ENCODE data around the gene MSI2.

Gene MSI2

GRCh38 chr17:57515662-57516211 lies 259.4 kb downstream of the MSI2 start:
- no peak for DNase-seq

GRCh38 chr17:57516290-57517230 lies 260.2 kb downstream of the MSI2 start:
- DNase-seq = no peak

DNA sequence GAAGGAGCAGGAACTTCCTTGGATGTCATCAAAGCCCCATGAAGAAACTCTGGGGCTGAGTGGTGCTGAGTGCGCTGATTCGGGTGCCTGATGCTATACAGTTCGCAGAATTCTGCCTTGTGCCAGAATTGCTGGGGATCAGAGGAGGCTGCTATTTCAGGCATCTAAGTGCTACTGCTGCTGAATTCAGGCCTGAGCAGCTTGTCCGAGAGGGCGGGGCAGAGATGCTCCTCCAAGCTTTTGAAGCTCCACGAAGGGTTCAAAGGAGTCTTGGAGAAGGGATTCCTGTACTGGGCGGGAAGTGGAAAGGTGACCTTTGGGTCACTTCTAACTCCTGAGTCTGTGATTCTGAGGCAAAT lies 260.9 kb downstream of the MSI2 start:
- no peak for DNase-seq

GRCh38 chr17:57517632-57518456 lies 261.5 kb downstream of the MSI2 start:
- DNase-seq = peak; percentile 85

GRCh38 chr17:57518587-57519581 lies 262.6 kb downstream of the MSI2 start:
- DNase-seq = peak; percentile 99

DNA sequence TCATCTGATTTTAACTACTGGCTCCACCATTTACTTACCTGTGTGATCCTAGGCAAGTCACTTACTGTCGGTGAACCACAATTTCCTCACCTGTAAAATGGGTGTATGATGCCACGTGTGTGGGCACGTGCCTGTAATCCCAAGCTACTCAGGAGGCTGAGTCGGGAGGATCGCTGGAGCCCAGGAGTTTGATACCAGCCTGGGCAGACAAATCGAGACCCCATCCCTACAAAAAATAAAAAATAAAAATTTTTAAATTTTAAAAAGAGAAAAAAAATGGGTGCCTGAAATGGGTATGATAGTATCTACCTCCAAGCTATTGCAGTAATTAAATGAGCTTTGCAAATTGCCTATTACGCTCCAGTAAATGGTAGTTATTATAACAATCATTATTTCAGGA lies 263.5 kb downstream of the MSI2 start:
- no peak for DNase-seq

DNA sequence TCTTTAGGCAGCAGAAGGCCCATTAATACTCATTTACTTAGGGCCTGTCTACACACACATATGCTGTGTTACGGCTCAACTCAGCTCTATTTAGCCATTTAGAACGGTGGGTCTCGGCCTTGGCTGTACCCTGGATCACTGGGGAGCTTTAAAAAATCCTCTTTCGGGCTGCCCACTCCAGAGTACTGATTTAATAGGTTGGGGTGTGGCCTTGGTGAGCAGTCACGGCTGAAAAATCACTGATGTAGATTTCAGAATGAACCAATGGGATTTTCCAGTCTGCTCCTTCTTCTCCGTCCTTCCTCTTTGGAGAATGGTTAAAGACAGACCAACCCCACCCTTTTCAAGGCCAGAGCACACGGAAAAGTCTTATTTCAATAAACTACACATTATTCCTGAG lies 265.3 kb downstream of the MSI2 start:
- DNase-seq = no peak

DNA sequence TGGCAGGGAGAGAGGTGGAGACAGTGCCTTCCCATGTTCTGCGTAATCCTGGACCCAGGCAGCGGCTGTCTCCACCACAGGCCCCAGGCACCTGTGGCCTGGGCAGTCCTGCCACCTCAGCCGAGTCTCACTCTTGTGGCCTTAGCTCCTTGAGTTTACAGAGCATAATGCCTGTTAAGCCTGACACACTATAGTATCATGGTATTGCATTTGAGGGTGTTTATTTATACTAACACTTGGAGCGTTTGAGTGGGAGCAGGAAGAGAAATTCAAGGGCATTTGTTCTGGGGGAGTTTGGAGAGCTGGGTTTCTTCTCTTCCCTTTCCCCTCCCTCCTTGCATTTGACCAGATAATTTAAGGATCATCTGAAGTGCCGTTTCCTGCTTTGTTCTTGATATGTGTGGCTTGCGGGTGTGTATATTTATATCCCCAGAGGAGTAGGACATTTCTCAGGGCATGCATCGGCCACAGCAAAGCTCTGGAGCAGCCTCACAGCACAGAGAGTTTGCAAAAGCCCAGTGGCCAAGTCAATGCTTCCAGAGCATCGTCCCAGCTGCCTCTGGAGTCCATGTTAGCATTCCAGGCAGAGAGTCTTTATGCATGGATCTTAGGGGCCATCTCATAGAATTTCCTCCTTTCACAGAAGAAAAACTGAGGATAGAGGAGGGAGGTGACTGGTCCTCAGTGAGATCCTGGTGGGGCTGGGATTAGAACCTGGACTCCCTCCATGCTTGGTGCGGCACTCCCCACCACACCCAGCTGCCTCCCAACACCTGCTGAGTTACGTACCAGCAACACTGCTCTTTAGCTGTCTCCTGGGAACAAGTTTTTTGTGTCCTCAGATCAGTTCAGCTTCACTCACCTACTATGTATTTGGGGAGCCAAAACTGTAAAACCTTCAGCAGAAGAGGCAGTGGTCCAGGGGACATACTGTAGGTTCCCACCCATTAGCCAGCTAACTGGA lies 266.0 kb downstream of the MSI2 start:
- DNase-seq = no peak

DNA sequence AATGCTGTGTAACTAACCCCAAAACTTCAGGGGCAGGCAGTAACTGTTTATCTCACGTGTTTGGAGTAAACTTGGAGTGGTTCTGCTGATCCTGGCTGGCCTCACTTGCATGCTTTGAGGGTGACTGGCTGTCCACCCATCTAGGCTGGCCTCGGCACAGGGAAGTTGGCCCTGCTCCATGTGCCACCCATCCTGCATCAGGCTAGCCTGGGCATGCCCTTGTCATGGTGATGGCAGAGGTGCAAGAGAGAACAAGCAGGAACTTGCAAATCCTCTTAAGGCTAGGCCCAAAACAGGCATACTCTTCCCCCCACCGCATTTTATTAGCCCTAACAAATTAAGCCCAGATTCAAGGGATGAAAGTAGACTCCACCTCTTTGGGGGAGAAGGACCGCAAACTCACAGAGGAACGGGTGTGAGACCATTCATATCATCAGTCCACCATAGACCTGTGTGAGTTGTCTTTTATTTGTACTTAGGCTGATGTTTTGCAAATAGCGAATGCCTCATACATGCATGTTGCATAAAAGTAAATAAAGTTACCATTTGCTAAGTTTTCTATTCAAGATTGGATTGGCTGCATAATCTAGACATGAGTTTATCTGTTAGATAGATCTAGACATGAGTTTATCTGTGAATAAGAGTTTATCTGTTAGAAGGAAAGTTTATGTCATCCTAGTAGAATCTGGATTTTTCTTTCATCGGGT lies 267.8 kb downstream of the MSI2 start:
- no peak for DNase-seq

- no peak for DNase-seq
These were observed 268.7 kb downstream of the MSI2 start for GRCh38 chr17:57524839-57525568.

DNA sequence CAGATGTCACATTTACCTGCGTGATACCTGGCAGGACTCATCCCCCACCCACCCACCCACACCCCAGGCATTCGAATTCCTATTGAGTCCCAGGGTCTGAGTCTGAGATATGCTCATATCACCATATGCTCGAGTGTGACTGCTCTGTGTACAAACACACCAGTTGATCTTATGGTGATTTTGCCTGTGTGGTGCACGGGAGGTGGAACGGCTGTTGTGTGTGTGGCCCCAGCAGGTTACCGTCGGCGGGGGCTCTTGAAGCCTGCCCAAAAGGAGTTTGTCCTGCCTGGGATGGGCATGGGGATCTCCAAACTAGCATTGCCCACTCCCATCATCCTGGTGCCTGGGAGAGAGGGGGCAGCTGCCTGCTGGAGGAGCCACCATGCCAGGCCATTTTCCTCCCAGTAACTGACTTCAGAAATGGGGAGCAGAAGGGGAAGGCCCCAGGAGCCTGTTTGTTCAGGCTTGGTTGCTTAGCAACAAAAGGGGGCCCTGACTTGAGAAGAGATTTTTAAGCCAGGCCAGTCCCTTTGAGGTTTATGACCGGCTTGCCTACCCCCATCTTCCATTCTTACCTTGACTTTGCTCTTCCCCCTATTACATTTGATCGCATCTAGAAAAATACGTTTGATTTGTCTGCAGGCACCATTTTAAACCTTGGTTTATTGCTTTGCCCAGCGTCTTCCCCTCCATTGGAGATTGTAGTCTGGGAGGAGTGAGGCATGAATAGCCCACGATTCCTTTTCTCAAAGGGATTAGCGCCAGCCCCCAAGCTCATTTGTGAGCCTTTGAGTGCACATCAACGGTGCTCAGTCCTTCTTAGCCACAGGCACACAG lies 271.1 kb downstream of the MSI2 start:
- peak; percentile 69 for DNase-seq

DNA sequence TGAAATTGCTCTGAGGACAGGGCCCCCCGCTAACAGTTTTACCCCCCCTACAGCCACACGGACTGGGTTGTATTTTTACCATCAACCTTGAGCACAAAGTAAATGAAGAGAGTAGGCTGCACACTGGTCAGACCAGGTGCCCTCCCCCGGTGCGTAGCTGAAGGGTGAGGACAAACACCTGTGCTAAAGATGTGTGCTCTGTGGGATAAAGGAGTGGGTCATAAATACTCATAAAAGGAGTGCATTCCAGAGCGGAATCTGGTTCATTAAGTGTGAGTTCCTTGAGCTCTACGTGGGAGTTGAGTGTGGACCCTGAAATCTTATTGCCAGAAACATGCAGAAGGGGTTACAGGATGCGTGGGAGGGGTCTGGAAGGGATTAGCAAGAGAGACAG lies 271.7 kb downstream of the MSI2 start:
- DNase-seq = no peak

DNA sequence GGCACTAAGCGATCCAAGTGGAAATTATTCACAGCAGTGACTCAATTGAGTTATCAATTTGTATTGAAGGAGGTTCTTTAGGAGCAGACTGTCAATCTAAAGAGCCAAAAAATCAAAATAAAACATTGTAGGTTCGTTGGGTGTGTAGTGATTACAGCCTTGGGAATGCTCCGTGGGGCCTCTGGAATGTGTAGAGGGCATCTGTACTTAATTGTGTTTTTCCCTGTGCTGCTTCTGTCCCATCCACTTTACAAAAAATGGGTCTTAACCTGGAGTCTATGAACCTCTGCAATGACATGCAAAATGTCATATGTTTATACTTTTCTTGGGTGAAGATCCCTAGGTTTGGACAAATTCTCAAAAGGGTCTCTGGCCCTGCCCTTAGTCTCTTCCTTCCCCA lies 273.7 kb downstream of the MSI2 start:
- no peak for DNase-seq

DNA sequence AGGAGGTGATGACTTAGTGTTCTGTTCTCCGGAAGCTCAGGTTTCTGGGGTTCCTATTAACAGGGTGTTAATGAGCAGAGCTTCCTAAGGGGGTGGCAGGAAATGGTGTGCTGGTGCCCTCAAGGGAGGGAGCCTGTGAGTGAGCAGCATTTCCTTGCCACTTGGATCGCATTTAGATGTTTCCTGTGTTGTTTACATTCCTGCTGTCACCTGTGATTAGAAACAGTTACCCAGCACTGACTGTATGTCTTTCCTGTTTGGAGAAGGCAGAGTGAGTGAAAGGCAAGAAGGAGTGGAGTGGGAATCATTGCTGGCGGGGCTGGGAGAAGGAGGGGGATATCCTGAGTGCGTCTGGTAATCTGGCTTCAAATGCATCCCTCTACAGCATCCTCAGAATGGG lies 274.2 kb downstream of the MSI2 start:
- DNase-seq = no peak

DNA sequence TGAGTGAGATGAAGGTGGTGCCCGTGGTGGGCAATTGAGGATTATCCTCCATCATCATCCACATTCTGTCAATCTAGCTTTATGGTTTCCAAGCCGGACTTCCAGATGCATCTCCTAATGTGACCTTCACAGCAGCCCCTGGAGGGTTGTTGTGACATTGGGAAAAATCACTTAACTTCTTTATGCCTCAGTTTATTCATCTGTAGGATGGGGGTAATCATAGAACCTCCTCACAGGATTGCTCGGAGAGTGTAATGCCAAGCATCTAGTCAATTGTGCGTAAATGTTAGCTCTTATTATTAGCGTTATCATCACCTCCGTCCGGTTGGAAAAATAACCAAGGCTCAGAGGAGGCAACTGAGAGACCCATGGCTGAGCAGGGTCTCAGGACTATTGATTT lies 274.8 kb downstream of the MSI2 start:
- DNase-seq = no peak

GRCh38 chr17:57531648-57532504 lies 275.6 kb downstream of the MSI2 start:
- no peak for DNase-seq

DNA sequence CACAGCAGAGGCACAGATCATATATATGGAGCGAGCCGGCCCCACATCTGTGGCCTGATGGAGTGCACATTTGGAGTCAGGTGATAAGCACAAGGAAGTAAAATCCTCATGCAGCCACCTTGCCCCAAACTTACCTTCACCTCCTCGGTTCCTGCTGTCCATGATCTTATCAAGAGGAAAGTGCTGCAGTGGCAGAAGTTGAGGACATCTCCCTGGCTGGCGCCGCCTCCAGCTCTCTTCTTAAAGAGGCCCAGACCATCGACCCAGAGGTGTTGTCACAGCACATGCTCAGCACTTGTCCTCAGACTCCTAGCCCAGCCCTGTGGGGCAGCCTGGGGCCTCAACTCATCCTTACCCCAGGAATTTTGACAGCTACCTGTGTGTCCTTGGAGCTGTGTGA lies 276.2 kb downstream of the MSI2 start:
- DNase-seq = no peak

DNA sequence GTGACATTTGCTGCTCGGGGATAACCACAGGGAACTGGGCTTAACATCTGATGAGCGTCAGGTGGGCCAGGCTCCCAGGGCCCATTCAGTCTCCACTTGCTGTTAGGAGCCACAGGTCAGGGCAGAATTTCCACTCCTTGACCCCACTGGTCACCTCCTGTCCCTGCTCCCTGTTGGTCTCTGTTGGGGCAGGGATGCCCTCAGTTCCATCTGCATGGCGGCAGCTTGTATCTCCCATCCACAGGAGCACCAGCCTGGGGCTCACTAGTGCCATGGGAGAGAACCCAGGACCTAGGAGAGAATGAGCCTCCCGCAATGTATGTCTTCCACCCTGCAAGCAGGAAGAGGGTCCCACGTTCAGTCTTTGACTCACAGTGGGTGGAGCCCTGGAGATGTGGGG lies 276.6 kb downstream of the MSI2 start:
- no peak for DNase-seq
